CD4-positive, alpha-beta T cell treated with Interferon alpha-2 for 1 hour (primary cell): ENCODE results near the gene KRT16.
"Not testable (repeated sequence)": the region's sequence is repeated elsewhere in the genome, so short reads cannot be mapped to it uniquely, and the experiment has no call there.

Source experiments
- DNase-seq, 2 donors: peaks; one replicate each; pipeline ENCODE4 v3.0.0-alpha.2; 2020 to 2022

KRT16 gene

GRCh38 chr17:41647038-41647813 lies 34.7 kb upstream of the KRT16 start:
- no peak for DNase-seq

GRCh38 chr17:41642252-41643156 lies 29.9 kb upstream of the KRT16 start:
- DNase-seq, result no peak

GRCh38 chr17:41640596-41640995 lies 28.0 kb upstream of the KRT16 start:
- not testable (repeated sequence) for DNase-seq

- no peak for DNase-seq
Observed at GRCh38 chr17:41639492-41640473, 27.2 kb upstream of the KRT16 start.

- DNase-seq, result no peak
Observed at GRCh38 chr17:41638941-41639340, 26.4 kb upstream of the KRT16 start.

- DNase-seq, result no peak
Observed at GRCh38 chr17:41638194-41638593, 25.6 kb upstream of the KRT16 start.

GRCh38 chr17:41636652-41637051 lies 24.1 kb upstream of the KRT16 start:
- DNase-seq, result no peak

- DNase-seq, result no peak
Observed at GRCh38 chr17:41635121-41636097, 22.8 kb upstream of the KRT16 start.

GRCh38 chr17:41634639-41635038 lies 22.1 kb upstream of the KRT16 start:
- no peak for DNase-seq

GRCh38 chr17:41633556-41634199 lies 21.1 kb upstream of the KRT16 start:
- DNase-seq, result no peak

GRCh38 chr17:41632482-41633105 lies 20.0 kb upstream of the KRT16 start:
- DNase-seq, result no peak

GRCh38 chr17:41631898-41632285 lies 19.3 kb upstream of the KRT16 start:
- no peak for DNase-seq

- no peak for DNase-seq
Observed at GRCh38 chr17:41631025-41631897, 18.7 kb upstream of the KRT16 start.

GRCh38 chr17:41629826-41630670 lies 17.5 kb upstream of the KRT16 start:
- no peak for DNase-seq

- no peak for DNase-seq
Observed at GRCh38 chr17:41629316-41629715, 16.7 kb upstream of the KRT16 start.

GRCh38 chr17:41628621-41629255 lies 16.2 kb upstream of the KRT16 start:
- DNase-seq, result not testable (repeated sequence)

GRCh38 chr17:41628073-41628370 lies 15.5 kb upstream of the KRT16 start:
- not testable (repeated sequence) for DNase-seq
